NB4 (cell line): ENCODE results near the gene NID2.

Experiments
- DNase-seq: peaks from one replicate; pipeline ENCODE4 v3.0.0; 2010; ENCODE audit warnings: low read depth
- H3K4me3 ChIP-seq: one replicate; pipeline ENCODE4 v1.5.1; 2011; ENCODE audit warnings: mild to moderate bottlenecking, low read depth, low read length, moderate library complexity
- CTCF ChIP-seq: IDR thresholded peaks from one replicate; pipeline ENCODE4 v1.5.1; 2012; ENCODE audit warnings: low read depth, low read length
- MAX ChIP-seq: IDR thresholded peaks from 2 replicates; pipeline ENCODE4 v1.6.1; 2011; ENCODE audit warnings: low read depth, low read length
- MYC ChIP-seq: IDR thresholded peaks from 2 replicates; pipeline ENCODE4 v1.6.1; 2011; ENCODE audit warnings: low read depth, low read length
- POLR2A ChIP-seq: IDR thresholded peaks from 2 replicates; pipeline ENCODE4 v1.6.1; 2011; ENCODE audit warnings: mild to moderate bottlenecking; ENCODE audit not compliant: insufficient read length; ENCODE audit errors: extremely low read depth

NID2 gene

GRCh38 chr14:52012635-52013034, 56.2 kb downstream of the NID2 start:
- peak; percentile 51 for DNase-seq

GRCh38 chr14:52011523-52011922, 57.3 kb downstream of the NID2 start:
- TF ChIP-seq POLR2A (no peak), MYC (no peak), MAX (no peak), CTCF (no peak)
- no peak overlapping the region for H3K4me3 ChIP-seq
- no peak for DNase-seq

More at GRCh38 chr14:52012635-52013034, 56.2 kb downstream of the NID2 start:
- H3K4me3 ChIP-seq: no peak overlapping the region
- TF ChIP-seq MAX (no peak), MYC (no peak), POLR2A (no peak), CTCF (no peak)

GRCh38 chr14:52010173-52010693, 58.6 kb downstream of the NID2 start:
- TF ChIP-seq MYC (no peak), POLR2A (no peak), MAX (no peak), CTCF (no peak)

GRCh38 chr14:52008136-52008535, 60.7 kb downstream of the NID2 start:
- no peak for DNase-seq
- no peak overlapping the region for H3K4me3 ChIP-seq
- TF ChIP-seq MYC (no peak), CTCF (no peak), POLR2A (no peak), MAX (no peak)

More at GRCh38 chr14:52010173-52010693, 58.6 kb downstream of the NID2 start:
- no peak for DNase-seq
- H3K4me3 ChIP-seq: no peak overlapping the region

- no peak for DNase-seq
- no peak for TF ChIP-seq CTCF
- TF ChIP-seq MYC: no peak
- TF ChIP-seq POLR2A: no peak
- no peak for TF ChIP-seq MAX
- H3K4me3 ChIP-seq: no peak overlapping the region
Measured at GRCh38 chr14:52007637-52008036, 61.2 kb downstream of the NID2 start.
